Vagina (tissue), 2 donors: ENCODE measurements around the gene NEDD4L. TPM values are rescaled to one million over a fixed set of nuclear protein-coding genes. Genes with fewer than 3 reads are reported as not detected.

Experiments used
- DNase-seq, 2 donors: peaks; one replicate each; pipeline ENCODE4 v3.0.0-alpha.2; 2017; ENCODE audit errors: extremely low spot score in 2 of 2
- H3K27ac ChIP-seq: fragments of 200-600 bp; sonication (generic); one replicate; pipeline ENCODE4 v1.5.1; 2019
- H3K27me3 ChIP-seq: fragments of 200-600 bp; sonication (generic); one replicate; pipeline ENCODE4 v1.5.1; 2019
- H3K36me3 ChIP-seq, 2 donors: fragments of 200-600 bp; sonication (generic); one replicate each; pipeline ENCODE4 v1.5.1; 2017 to 2019
- H3K4me1 ChIP-seq: fragments of 200-600 bp; sonication (generic); one replicate; pipeline ENCODE4 v1.5.1; 2019
- H3K4me3 ChIP-seq, 2 donors: fragments of 200-600 bp; sonication (generic); 1 replicate in 1 of 2; 2 replicates in 1 of 2; pipeline ENCODE4 v1.5.1; 2016 to 2019
- H3K9me3 ChIP-seq: fragments of 200-600 bp; sonication (generic); one replicate; pipeline ENCODE4 v1.5.1; 2019
- CTCF ChIP-seq, 3 experiments: fragments of 450-650 bp in 2 of 3; fragments of 200-600 bp in 1 of 3; sonication (generic) in 1 of 3; IDR thresholded peaks; one replicate each; pipeline ENCODE4 v1.5.1; 2017 to 2019; ENCODE audit warnings: antibody characterized with exemption in 3 of 3, mild to moderate bottlenecking in 2 of 3, moderate library complexity in 2 of 3
- POLR2A ChIP-seq, 2 donors: fragments of 450-650 bp; IDR thresholded peaks; one replicate each; pipeline ENCODE4 v1.6.1; 2017; ENCODE audit warnings: antibody characterized with exemption in 2 of 2, mild to moderate bottlenecking in 2 of 2, moderate library complexity in 2 of 2
- POLR2AphosphoS5 ChIP-seq, 2 donors: sonication (generic); formaldehyde crosslinking; IDR thresholded peaks; one replicate each; pipeline ENCODE4 v1.9.0; 2017; ENCODE audit warnings: antibody characterized with exemption in 2 of 2, mild to moderate bottlenecking in 2 of 2, low read depth in 1 of 2; ENCODE audit not compliant: insufficient read depth in 1 of 2
- intact Hi-C: fragments of 100-400 bp; cut with DNase I; formaldehyde crosslinking; loops from one replicate; pipeline ENCODE4 v1.15.1; 2023
- total RNA-seq: library from RNA; depleted of rRNA; stranded (reverse); fragments of >200 nt; gene quantifications from one replicate; pipeline ENCODE4 v1.2.3, GENCODE V29; 2016

The NEDD4L gene
- total RNA-seq, 1 donor from 2014 or later = 42.2 TPM

- H3K36me3 ChIP-seq = no peaks in the 10 kb centered on the region
- no peak for DNase-seq
- H3K4me3 ChIP-seq = no peak overlapping the region
- intact Hi-C loops = no loop called here
- TF ChIP-seq POLR2AphosphoS5 (IDR thresholded peaks at IDR 0.05; ENCODE audit: insufficient read depth in 1 of 2, low read depth in 1 of 2) (no peak), POLR2A (IDR thresholded peaks at IDR 0.05) (no peak), CTCF (IDR thresholded peaks at IDR 0.05) (no peak)
- no peak overlapping the region for H3K27ac ChIP-seq
- no peaks in the 10 kb centered on the region for H3K9me3 ChIP-seq
- H3K4me1 ChIP-seq = peaks cover 8% of the 10 kb centered on the region
- no peaks in the 10 kb centered on the region for H3K27me3 ChIP-seq
Measured at GRCh38 chr18:58307441-58307840, 263.4 kb downstream of the NEDD4L start.

GRCh38 chr18:58308463-58308862, 264.4 kb downstream of the NEDD4L start:
- Histone ChIP-seq H3K4me3 (no peak overlapping the region), H3K27ac (no peak overlapping the region), H3K36me3 (no peaks in the 10 kb centered on the region), H3K9me3 (no peaks in the 10 kb centered on the region), H3K4me1 (peaks cover 9% of the 10 kb centered on the region), H3K27me3 (no peaks in the 10 kb centered on the region)
- intact Hi-C loops = no loop called here
- no peak for TF ChIP-seq CTCF (IDR thresholded peaks at IDR 0.05)
- TF ChIP-seq POLR2AphosphoS5 (IDR thresholded peaks at IDR 0.05; ENCODE audit: insufficient read depth in 1 of 2, low read depth in 1 of 2) = no peak
- TF ChIP-seq POLR2A (IDR thresholded peaks at IDR 0.05) = no peak
- no peak for DNase-seq

GRCh38 chr18:58309099-58309498, 265.1 kb downstream of the NEDD4L start:
- H3K9me3 ChIP-seq = no peaks in the 10 kb centered on the region
- H3K27me3 ChIP-seq = no peaks in the 10 kb centered on the region
- H3K4me3 ChIP-seq = no peak overlapping the region
- TF ChIP-seq POLR2A (IDR thresholded peaks at IDR 0.05) (no peak), POLR2AphosphoS5 (IDR thresholded peaks at IDR 0.05; ENCODE audit: insufficient read depth in 1 of 2, low read depth in 1 of 2) (no peak)
- DNase-seq = no peak
- intact Hi-C loops = no loop called here
- H3K36me3 ChIP-seq = no peaks in the 10 kb centered on the region
- H3K27ac ChIP-seq = peak overlapping the region; percentile 13
- peaks cover 15% of the 10 kb centered on the region for H3K4me1 ChIP-seq

- no peak for DNase-seq
- Histone ChIP-seq H3K27ac (peak overlapping the region; percentile 13), H3K36me3 (no peaks in the 10 kb centered on the region), H3K27me3 (no peaks in the 10 kb centered on the region), H3K4me1 (peaks cover 19% of the 10 kb centered on the region), H3K9me3 (no peaks in the 10 kb centered on the region), H3K4me3 (no peak overlapping the region)
- intact Hi-C loops = no loop called here
- TF ChIP-seq POLR2AphosphoS5 (IDR thresholded peaks at IDR 0.05; ENCODE audit: insufficient read depth in 1 of 2, low read depth in 1 of 2) (no peak), POLR2A (IDR thresholded peaks at IDR 0.05) (no peak), CTCF (IDR thresholded peaks at IDR 0.05) (no peak)
Measured at GRCh38 chr18:58309610-58310239, 265.7 kb downstream of the NEDD4L start.

GRCh38 chr18:58310517-58310916, 266.5 kb downstream of the NEDD4L start:
- TF ChIP-seq POLR2A (IDR thresholded peaks at IDR 0.05) = no peak
- TF ChIP-seq POLR2AphosphoS5 (IDR thresholded peaks at IDR 0.05; ENCODE audit: insufficient read depth in 1 of 2, low read depth in 1 of 2) = peak in 1 of 2 donors; percentile 77

GRCh38 chr18:58311390-58311789, 267.4 kb downstream of the NEDD4L start:
- Histone ChIP-seq H3K27me3 (no peaks in the 10 kb centered on the region), H3K36me3 (no peaks in the 10 kb centered on the region), H3K27ac (no peak overlapping the region), H3K4me3 (no peak overlapping the region), H3K4me1 (peaks cover 29% of the 10 kb centered on the region), H3K9me3 (no peaks in the 10 kb centered on the region)
- TF ChIP-seq POLR2A (IDR thresholded peaks at IDR 0.05) = no peak
- DNase-seq = no peak
- intact Hi-C loops = no loop called here

More at GRCh38 chr18:58310517-58310916, 266.5 kb downstream of the NEDD4L start:
- H3K4me1 ChIP-seq = peaks cover 27% of the 10 kb centered on the region
- intact Hi-C loops = no loop called here
- no peaks in the 10 kb centered on the region for H3K36me3 ChIP-seq
- no peak overlapping the region for H3K4me3 ChIP-seq
- no peaks in the 10 kb centered on the region for H3K27me3 ChIP-seq
- peak overlapping the region; percentile 17 for H3K27ac ChIP-seq
- DNase-seq = no peak
- no peaks in the 10 kb centered on the region for H3K9me3 ChIP-seq
